Gastroesophageal sphincter (tissue), 3 donors: ENCODE results near the gene AMER3.

Experiments
- EP300 ChIP-seq: sonication (generic); formaldehyde crosslinking; IDR thresholded peaks from one replicate; pipeline ENCODE4 v1.6.1; 2017; ENCODE audit warnings: antibody characterized with exemption, mild to moderate bottlenecking
- POLR2A ChIP-seq, 2 donors: fragments of 450-650 bp; IDR thresholded peaks; one replicate each; pipeline ENCODE4 v1.6.1; 2017; ENCODE audit warnings: antibody characterized with exemption in 2 of 2, mild to moderate bottlenecking in 2 of 2, moderate library complexity in 1 of 2
- POLR2AphosphoS5 ChIP-seq: sonication (generic); formaldehyde crosslinking; IDR thresholded peaks from one replicate; pipeline ENCODE4 v1.6.1; 2017; ENCODE audit warnings: antibody characterized with exemption
- TF ChIP-seq, protein P1 (sequence below), 4 experiments: fragments of 200-600 bp in 2 of 4; fragments of 450-650 bp in 2 of 4; sonication (generic) in 1 of 4; IDR thresholded peaks; one replicate each; pipeline ENCODE4 v1.5.1; 2017 to 2019; ENCODE audit warnings: antibody characterized with exemption in 4 of 4, mild to moderate bottlenecking in 2 of 4, moderate library complexity in 2 of 4

DNA sequence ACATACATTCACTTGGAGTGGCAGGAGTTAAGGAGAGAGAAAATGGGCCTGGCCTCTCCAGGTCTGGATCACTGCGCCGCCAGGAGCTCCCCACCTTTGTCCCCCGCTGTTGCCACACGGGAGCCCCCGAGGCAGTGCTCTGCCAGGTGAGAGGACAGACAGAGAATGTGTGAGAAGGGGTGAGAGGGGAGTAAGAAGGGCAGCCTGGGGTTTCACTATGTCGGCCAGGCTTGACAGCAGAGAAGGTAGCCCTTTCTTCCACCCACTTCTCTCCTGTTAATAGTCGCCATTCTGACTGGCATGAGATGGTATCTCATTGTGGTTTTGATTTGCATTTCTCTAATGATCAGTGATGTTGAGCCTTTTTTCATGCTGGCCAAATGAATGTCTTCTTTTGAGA lies 55.1 kb downstream of the AMER3 start:
- TF ChIP-seq POLR2A (IDR thresholded peaks at IDR 0.05), result no peak
- TF ChIP-seq, protein P1, sequence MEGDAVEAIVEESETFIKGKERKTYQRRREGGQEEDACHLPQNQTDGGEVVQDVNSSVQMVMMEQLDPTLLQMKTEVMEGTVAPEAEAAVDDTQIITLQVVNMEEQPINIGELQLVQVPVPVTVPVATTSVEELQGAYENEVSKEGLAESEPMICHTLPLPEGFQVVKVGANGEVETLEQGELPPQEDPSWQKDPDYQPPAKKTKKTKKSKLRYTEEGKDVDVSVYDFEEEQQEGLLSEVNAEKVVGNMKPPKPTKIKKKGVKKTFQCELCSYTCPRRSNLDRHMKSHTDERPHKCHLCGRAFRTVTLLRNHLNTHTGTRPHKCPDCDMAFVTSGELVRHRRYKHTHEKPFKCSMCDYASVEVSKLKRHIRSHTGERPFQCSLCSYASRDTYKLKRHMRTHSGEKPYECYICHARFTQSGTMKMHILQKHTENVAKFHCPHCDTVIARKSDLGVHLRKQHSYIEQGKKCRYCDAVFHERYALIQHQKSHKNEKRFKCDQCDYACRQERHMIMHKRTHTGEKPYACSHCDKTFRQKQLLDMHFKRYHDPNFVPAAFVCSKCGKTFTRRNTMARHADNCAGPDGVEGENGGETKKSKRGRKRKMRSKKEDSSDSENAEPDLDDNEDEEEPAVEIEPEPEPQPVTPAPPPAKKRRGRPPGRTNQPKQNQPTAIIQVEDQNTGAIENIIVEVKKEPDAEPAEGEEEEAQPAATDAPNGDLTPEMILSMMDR (IDR thresholded peaks at IDR 0.05), result no peak
- no peak for TF ChIP-seq POLR2AphosphoS5
- no peak for TF ChIP-seq EP300
